ENCODE data around the gene CAMK1D.

DNA sequence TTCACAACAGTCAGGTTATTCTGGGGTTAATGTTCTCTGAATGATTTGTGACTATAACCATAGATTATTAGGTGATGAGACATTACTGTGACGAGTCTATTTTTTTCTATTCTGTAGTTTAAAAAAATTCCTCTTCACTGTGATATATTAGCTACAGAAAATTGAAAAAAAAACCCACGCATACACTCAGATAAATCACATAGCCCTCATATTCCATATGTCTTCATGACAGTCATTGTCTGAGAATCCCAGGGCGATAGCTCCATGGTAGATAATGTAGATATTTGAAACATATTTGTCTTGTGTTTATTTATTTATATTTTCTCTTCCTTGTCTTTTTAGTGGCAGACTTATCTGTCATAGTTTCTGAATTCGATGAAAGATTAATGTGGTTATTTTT is 110.0 kb downstream of the CAMK1D start:
- TF ChIP-seq, protein P1, sequence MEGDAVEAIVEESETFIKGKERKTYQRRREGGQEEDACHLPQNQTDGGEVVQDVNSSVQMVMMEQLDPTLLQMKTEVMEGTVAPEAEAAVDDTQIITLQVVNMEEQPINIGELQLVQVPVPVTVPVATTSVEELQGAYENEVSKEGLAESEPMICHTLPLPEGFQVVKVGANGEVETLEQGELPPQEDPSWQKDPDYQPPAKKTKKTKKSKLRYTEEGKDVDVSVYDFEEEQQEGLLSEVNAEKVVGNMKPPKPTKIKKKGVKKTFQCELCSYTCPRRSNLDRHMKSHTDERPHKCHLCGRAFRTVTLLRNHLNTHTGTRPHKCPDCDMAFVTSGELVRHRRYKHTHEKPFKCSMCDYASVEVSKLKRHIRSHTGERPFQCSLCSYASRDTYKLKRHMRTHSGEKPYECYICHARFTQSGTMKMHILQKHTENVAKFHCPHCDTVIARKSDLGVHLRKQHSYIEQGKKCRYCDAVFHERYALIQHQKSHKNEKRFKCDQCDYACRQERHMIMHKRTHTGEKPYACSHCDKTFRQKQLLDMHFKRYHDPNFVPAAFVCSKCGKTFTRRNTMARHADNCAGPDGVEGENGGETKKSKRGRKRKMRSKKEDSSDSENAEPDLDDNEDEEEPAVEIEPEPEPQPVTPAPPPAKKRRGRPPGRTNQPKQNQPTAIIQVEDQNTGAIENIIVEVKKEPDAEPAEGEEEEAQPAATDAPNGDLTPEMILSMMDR (conservative IDR thresholded peaks at IDR 0.05; ENCODE audit: low read depth in 2 of 2): no peak
- TF ChIP-seq CREB1 (CRISPR knock-in tag; IDR thresholded peaks at IDR 0.05; ENCODE audit: low read depth) (no peak), POLR2AphosphoS5 (IDR thresholded peaks at IDR 0.05; ENCODE audit: low read depth) (no peak), EZH2 (IDR thresholded peaks at IDR 0.05; ENCODE audit: low read depth, unreplicated experiment) (no peak), JUNB (IDR thresholded peaks at IDR 0.05; ENCODE audit: unreplicated experiment) (no peak), EZH2phosphoT487 (IDR thresholded peaks at IDR 0.05; ENCODE audit: unreplicated experiment) (no peak), STAT1 (IDR thresholded peaks at IDR 0.05; ENCODE audit: unreplicated experiment) (no peak), ZNF114 (CRISPR knock-in tag; IDR thresholded peaks at IDR 0.05) (no peak), ETS1 (IDR thresholded peaks at IDR 0.05) (no peak), ZNF331 (CRISPR knock-in tag; IDR thresholded peaks at IDR 0.05; ENCODE audit: low read depth) (no peak), NANOG (IDR thresholded peaks at IDR 0.05; ENCODE audit: borderline replicate concordance) (no peak)
- TF ChIP-seq, protein P2, sequence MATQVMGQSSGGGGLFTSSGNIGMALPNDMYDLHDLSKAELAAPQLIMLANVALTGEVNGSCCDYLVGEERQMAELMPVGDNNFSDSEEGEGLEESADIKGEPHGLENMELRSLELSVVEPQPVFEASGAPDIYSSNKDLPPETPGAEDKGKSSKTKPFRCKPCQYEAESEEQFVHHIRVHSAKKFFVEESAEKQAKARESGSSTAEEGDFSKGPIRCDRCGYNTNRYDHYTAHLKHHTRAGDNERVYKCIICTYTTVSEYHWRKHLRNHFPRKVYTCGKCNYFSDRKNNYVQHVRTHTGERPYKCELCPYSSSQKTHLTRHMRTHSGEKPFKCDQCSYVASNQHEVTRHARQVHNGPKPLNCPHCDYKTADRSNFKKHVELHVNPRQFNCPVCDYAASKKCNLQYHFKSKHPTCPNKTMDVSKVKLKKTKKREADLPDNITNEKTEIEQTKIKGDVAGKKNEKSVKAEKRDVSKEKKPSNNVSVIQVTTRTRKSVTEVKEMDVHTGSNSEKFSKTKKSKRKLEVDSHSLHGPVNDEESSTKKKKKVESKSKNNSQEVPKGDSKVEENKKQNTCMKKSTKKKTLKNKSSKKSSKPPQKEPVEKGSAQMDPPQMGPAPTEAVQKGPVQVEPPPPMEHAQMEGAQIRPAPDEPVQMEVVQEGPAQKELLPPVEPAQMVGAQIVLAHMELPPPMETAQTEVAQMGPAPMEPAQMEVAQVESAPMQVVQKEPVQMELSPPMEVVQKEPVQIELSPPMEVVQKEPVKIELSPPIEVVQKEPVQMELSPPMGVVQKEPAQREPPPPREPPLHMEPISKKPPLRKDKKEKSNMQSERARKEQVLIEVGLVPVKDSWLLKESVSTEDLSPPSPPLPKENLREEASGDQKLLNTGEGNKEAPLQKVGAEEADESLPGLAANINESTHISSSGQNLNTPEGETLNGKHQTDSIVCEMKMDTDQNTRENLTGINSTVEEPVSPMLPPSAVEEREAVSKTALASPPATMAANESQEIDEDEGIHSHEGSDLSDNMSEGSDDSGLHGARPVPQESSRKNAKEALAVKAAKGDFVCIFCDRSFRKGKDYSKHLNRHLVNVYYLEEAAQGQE (IDR thresholded peaks at IDR 0.05; ENCODE audit: unreplicated experiment): no peak
